ENCODE measurements around the gene HTR3D. TPM values are rescaled to one million over a fixed set of nuclear protein-coding genes. Genes with fewer than 3 reads are reported as not detected.

The HTR3D gene
- total RNA-seq, 2 donors from 2014 or later: not detected

Other genes starting within 250 kb of the HTR3D start
- gene MAP6D1, start 206.2 kb upstream of the HTR3D start, total RNA-seq: 1 to 10 TPM in 1 of 2 donors, under 1 TPM in 1; 1.00 to 1.4 TPM
- gene PARL, start 146.9 kb upstream of the HTR3D start, total RNA-seq: 10 to 100 TPM; 77.3 to 92.3 TPM
- gene ABCC5, start 13.9 kb upstream of the HTR3D start, total RNA-seq: 10 to 100 TPM; 18.2 to 22.4 TPM
- not detected for gene HTR3C, start 21.3 kb downstream of the HTR3D start, total RNA-seq
- not detected for gene HTR3E, start 65.3 kb downstream of the HTR3D start, total RNA-seq
- 10 to 100 TPM; 47.0 to 55.4 TPM for gene EIF2B5, start 103.6 kb downstream of the HTR3D start, total RNA-seq
- 10 to 100 TPM; 42.6 to 45.9 TPM for gene DVL3, start 123.6 kb downstream of the HTR3D start, total RNA-seq
- 100 to 1,000 TPM; 178 to 194 TPM for gene AP2M1, start 143.1 kb downstream of the HTR3D start, total RNA-seq
- gene ABCF3, start 154.5 kb downstream of the HTR3D start, total RNA-seq: 10 to 100 TPM; 70.8 to 71.6 TPM
- under 1 TPM in 1 of 2 donors, not detected in 1; 0.07 TPM for gene VWA5B2, start 197.8 kb downstream of the HTR3D start, total RNA-seq
- 10 to 100 TPM; 22.7 to 26.3 TPM for gene ALG3, start 217.2 kb downstream of the HTR3D start, total RNA-seq
- 1 to 10 TPM; 3.5 to 3.6 TPM for gene EEF1AKMT4, start 217.9 kb downstream of the HTR3D start, total RNA-seq
- gene CAMK2N2, start 229.8 kb downstream of the HTR3D start, total RNA-seq: under 1 TPM; 0.24 to 0.35 TPM
- gene ECE2, start 244.3 kb downstream of the HTR3D start, total RNA-seq: not detected